Measurements from ENCODE around the gene GLO1. TPM values are rescaled to one million over a fixed set of nuclear protein-coding genes. Genes with fewer than 3 reads are reported as not detected.

GLO1 gene
- total and polyA plus RNA-seq, 2 donors from 2014 or later: 67.3 to 126 TPM

GRCh38 chr6:38730140-38730862, 27.4 kb upstream of the GLO1 start:
- peaks cover 0 to 2% (median 0%) of the 10 kb centered on the region in 3 donors for H3K9me3 ChIP-seq (ENCODE audit: control insufficient read depth in 2 of 3, insufficient read depth in 1 of 3, low read length in 3 of 3)
- intact Hi-C loops (cut with DNase I): no loop called here
- no peak overlapping the region for H3K4me3 ChIP-seq (ENCODE audit: low read length in 3 of 3)
- TF ChIP-seq, protein P1, sequence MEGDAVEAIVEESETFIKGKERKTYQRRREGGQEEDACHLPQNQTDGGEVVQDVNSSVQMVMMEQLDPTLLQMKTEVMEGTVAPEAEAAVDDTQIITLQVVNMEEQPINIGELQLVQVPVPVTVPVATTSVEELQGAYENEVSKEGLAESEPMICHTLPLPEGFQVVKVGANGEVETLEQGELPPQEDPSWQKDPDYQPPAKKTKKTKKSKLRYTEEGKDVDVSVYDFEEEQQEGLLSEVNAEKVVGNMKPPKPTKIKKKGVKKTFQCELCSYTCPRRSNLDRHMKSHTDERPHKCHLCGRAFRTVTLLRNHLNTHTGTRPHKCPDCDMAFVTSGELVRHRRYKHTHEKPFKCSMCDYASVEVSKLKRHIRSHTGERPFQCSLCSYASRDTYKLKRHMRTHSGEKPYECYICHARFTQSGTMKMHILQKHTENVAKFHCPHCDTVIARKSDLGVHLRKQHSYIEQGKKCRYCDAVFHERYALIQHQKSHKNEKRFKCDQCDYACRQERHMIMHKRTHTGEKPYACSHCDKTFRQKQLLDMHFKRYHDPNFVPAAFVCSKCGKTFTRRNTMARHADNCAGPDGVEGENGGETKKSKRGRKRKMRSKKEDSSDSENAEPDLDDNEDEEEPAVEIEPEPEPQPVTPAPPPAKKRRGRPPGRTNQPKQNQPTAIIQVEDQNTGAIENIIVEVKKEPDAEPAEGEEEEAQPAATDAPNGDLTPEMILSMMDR (IDR thresholded peaks at IDR 0.05; ENCODE audit: borderline replicate concordance, extremely low read depth, insufficient read depth): no peak
- H3K9ac ChIP-seq (ENCODE audit: low read length in 3 of 3): no peak overlapping the region
- H3K27me3 ChIP-seq (ENCODE audit: control insufficient read depth, insufficient read depth, low read length): no peaks in the 10 kb centered on the region
- FAIRE-seq (no peak), DNase-seq (no peak)
- H3K36me3 ChIP-seq (ENCODE audit: control insufficient read depth in 2 of 3, insufficient read depth in 3 of 3, low read length in 3 of 3): no peaks in the 10 kb centered on the region
- peaks cover 0 to 3% (median 0%) of the 10 kb centered on the region in 3 donors for H3K4me1 ChIP-seq (ENCODE audit: control insufficient read depth in 2 of 3, insufficient read depth in 2 of 3, low read depth in 1 of 3, low read length in 3 of 3)
- H3K27ac ChIP-seq (ENCODE audit: low read depth in 2 of 2, low read length in 2 of 2): no peak overlapping the region

DNA sequence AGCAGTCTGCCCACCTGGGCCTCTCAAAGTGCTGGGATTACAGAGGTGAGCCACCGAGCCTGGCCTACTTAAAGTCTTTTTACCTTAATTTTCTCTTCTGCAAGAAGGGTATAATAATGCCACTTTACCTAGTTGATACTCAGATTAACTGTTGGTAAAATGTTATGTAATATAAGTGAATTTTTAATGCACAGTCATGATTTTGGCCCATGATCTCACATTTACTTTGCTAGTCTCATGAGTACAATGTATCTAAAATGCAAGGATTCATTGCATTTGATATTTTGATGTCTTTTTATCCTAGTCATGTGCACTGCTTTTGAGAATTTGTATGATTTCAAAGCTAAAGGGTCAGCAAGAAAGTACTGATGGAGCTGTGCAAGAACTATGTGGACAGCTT, 25.3 kb upstream of the GLO1 start:
- no peak overlapping the region for H3K9ac ChIP-seq (ENCODE audit: low read length in 3 of 3)
- DNase-seq: no peak
- no peaks in the 10 kb centered on the region for H3K27me3 ChIP-seq (ENCODE audit: control insufficient read depth, insufficient read depth, low read length)
- FAIRE-seq: no peak
- H3K4me1 ChIP-seq (ENCODE audit: control insufficient read depth in 2 of 3, insufficient read depth in 2 of 3, low read depth in 1 of 3, low read length in 3 of 3): peaks cover 0 to 3% (median 0%) of the 10 kb centered on the region in 3 donors
- H3K27ac ChIP-seq (ENCODE audit: low read depth in 2 of 2, low read length in 2 of 2): no peak overlapping the region
- no peaks in the 10 kb centered on the region for H3K36me3 ChIP-seq (ENCODE audit: control insufficient read depth in 2 of 3, insufficient read depth in 3 of 3, low read length in 3 of 3)
- intact Hi-C loops (cut with DNase I): no loop called here
- no peak overlapping the region for H3K4me3 ChIP-seq (ENCODE audit: low read length in 3 of 3)
- no peaks in the 10 kb centered on the region for H3K9me3 ChIP-seq (ENCODE audit: control insufficient read depth in 2 of 3, insufficient read depth in 1 of 3, low read length in 3 of 3)
- TF ChIP-seq, protein P1 (IDR thresholded peaks at IDR 0.05; ENCODE audit: borderline replicate concordance, extremely low read depth, insufficient read depth): no peak

GRCh38 chr6:38725414-38726183, 22.7 kb upstream of the GLO1 start:
- H3K27ac ChIP-seq (ENCODE audit: low read depth in 2 of 2, low read length in 2 of 2): no peak overlapping the region
- H3K4me1 ChIP-seq (ENCODE audit: control insufficient read depth in 2 of 3, insufficient read depth in 2 of 3, low read depth in 1 of 3, low read length in 3 of 3): peaks cover 0 to 3% (median 0%) of the 10 kb centered on the region in 3 donors
- H3K9ac ChIP-seq (ENCODE audit: low read length in 3 of 3): no peak overlapping the region
- H3K4me3 ChIP-seq (ENCODE audit: low read length in 3 of 3): no peak overlapping the region
- no peaks in the 10 kb centered on the region for H3K36me3 ChIP-seq (ENCODE audit: control insufficient read depth in 2 of 3, insufficient read depth in 3 of 3, low read length in 3 of 3)
- TF ChIP-seq, protein P1 (IDR thresholded peaks at IDR 0.05; ENCODE audit: borderline replicate concordance, extremely low read depth, insufficient read depth): no peak
- DNase-seq (peak in 1 of 5 donors; percentile 15), FAIRE-seq (no peak)
- no peaks in the 10 kb centered on the region for H3K9me3 ChIP-seq (ENCODE audit: control insufficient read depth in 2 of 3, insufficient read depth in 1 of 3, low read length in 3 of 3)
- intact Hi-C loops (cut with DNase I): no loop called here
- no peaks in the 10 kb centered on the region for H3K27me3 ChIP-seq (ENCODE audit: control insufficient read depth, insufficient read depth, low read length)

All from kidney (tissue), 14 donors.